Mesodermal cell (in vitro differentiated cells): ENCODE data around the gene DNAH10.

Experiments
- H3K27ac ChIP-seq: 2 replicates; pipeline ENCODE4 v1.7.0; 2013; ENCODE audit warnings: mild to moderate bottlenecking, low read depth, low read length, moderate library complexity; ENCODE audit not compliant: severe bottlenecking
- H3K36me3 ChIP-seq: 2 replicates; pipeline ENCODE4 v1.7.1; 2013; ENCODE audit warnings: mild to moderate bottlenecking, low read length, moderate library complexity; ENCODE audit not compliant: control insufficient read depth, insufficient read depth
- H3K4me1 ChIP-seq: one replicate; pipeline ENCODE4 v1.7.1; 2013; ENCODE audit warnings: mild to moderate bottlenecking, low read length; ENCODE audit not compliant: insufficient read depth, control insufficient read depth, poor library complexity, severe bottlenecking
- H3K4me3 ChIP-seq: 2 replicates; pipeline ENCODE4 v1.7.0; 2013; ENCODE audit warnings: low read length, control low read depth, mild to moderate bottlenecking; ENCODE audit not compliant: insufficient read depth, poor library complexity, severe bottlenecking; ENCODE audit errors: extremely low read depth
- H3K9me3 ChIP-seq: 2 replicates; pipeline ENCODE4 v1.7.1; 2013; ENCODE audit warnings: mild to moderate bottlenecking, low read length, moderate library complexity; ENCODE audit not compliant: control insufficient read depth
- WGBS, 2 experiments: methylation state at CpG; one replicate each; pipeline ENCODE4 v1.1.5; 2013; ENCODE audit warnings: missing lambda C conversion rate in 2 of 2; ENCODE audit not compliant: insufficient coverage in 2 of 2; 5-methylcytosine and 5-hydroxymethylcytosine counted together

DNAH10 gene

GRCh38 chr12:123916729-123917128, 154.6 kb downstream of the DNAH10 start:
- 73% methylated on average over 5 of the region's 5 CpGs; no CpG with 5 or more reads in 1 of the 2 experiments for WGBS, 2 experiments
- H3K4me3 ChIP-seq = no peak overlapping the region

GRCh38 chr12:123917337-123917850, 155.3 kb downstream of the DNAH10 start:
- no peaks in the 10 kb centered on the region for H3K36me3 ChIP-seq
- H3K4me3 ChIP-seq = no peak overlapping the region
- H3K27ac ChIP-seq = no peak overlapping the region
- H3K4me1 ChIP-seq = no peaks in the 10 kb centered on the region
- H3K9me3 ChIP-seq = no peaks in the 10 kb centered on the region
- WGBS, 2 experiments = 87 to 91% methylated on average over 18 to 19 of the region's 19 CpGs

More at GRCh38 chr12:123916729-123917128, 154.6 kb downstream of the DNAH10 start:
- Histone ChIP-seq H3K36me3 (no peaks in the 10 kb centered on the region), H3K27ac (no peak overlapping the region), H3K9me3 (no peaks in the 10 kb centered on the region), H3K4me1 (no peaks in the 10 kb centered on the region)

- Histone ChIP-seq H3K36me3 (no peaks in the 10 kb centered on the region), H3K9me3 (no peaks in the 10 kb centered on the region), H3K4me1 (no peaks in the 10 kb centered on the region), H3K4me3 (no peak overlapping the region), H3K27ac (no peak overlapping the region)
- WGBS, 2 experiments = 100% methylated on average over 1 of the region's 3 CpGs; no CpG with 5 or more reads in 1 of the 2 experiments
Measured at GRCh38 chr12:123919980-123920360, 157.9 kb downstream of the DNAH10 start.

GRCh38 chr12:123923038-123923437, 160.9 kb downstream of the DNAH10 start:
- Histone ChIP-seq H3K9me3 (no peaks in the 10 kb centered on the region), H3K27ac (no peak overlapping the region), H3K4me3 (no peak overlapping the region), H3K36me3 (no peaks in the 10 kb centered on the region), H3K4me1 (no peaks in the 10 kb centered on the region)
- WGBS, 2 experiments = no CpG with 5 or more reads among the region's 2 CpGs

- WGBS, 2 experiments = 89 to 96% methylated on average over 5 to 6 of the region's 7 CpGs
- Histone ChIP-seq H3K36me3 (no peaks in the 10 kb centered on the region), H3K27ac (peak overlapping the region; percentile 10), H3K4me3 (no peak overlapping the region), H3K4me1 (no peaks in the 10 kb centered on the region), H3K9me3 (no peaks in the 10 kb centered on the region)
Measured at GRCh38 chr12:123923927-123924326, 161.8 kb downstream of the DNAH10 start.

GRCh38 chr12:123924539-123924938, 162.4 kb downstream of the DNAH10 start:
- no peak overlapping the region for H3K4me3 ChIP-seq
- no peaks in the 10 kb centered on the region for H3K9me3 ChIP-seq
- H3K36me3 ChIP-seq = no peaks in the 10 kb centered on the region
- H3K4me1 ChIP-seq = no peaks in the 10 kb centered on the region
- no peak overlapping the region for H3K27ac ChIP-seq
- 93 to 100% methylated on average over 3 to 4 of the region's 4 CpGs for WGBS, 2 experiments

GRCh38 chr12:123928274-123928865, 166.3 kb downstream of the DNAH10 start:
- WGBS, 2 experiments = 83 to 84% methylated on average over 7 to 10 of the region's 15 CpGs
- no peak overlapping the region for H3K27ac ChIP-seq

GRCh38 chr12:123928897-123929296, 166.8 kb downstream of the DNAH10 start:
- H3K36me3 ChIP-seq = no peaks in the 10 kb centered on the region
- 96 to 98% methylated on average over 4 of the region's 7 CpGs for WGBS, 2 experiments
- no peak overlapping the region for H3K27ac ChIP-seq
- H3K4me3 ChIP-seq = no peak overlapping the region
- no peaks in the 10 kb centered on the region for H3K4me1 ChIP-seq
- H3K9me3 ChIP-seq = no peaks in the 10 kb centered on the region

More at GRCh38 chr12:123928274-123928865, 166.3 kb downstream of the DNAH10 start:
- no peaks in the 10 kb centered on the region for H3K4me1 ChIP-seq
- H3K36me3 ChIP-seq = no peaks in the 10 kb centered on the region
- no peak overlapping the region for H3K4me3 ChIP-seq
- no peaks in the 10 kb centered on the region for H3K9me3 ChIP-seq

- Histone ChIP-seq H3K4me3 (no peak overlapping the region), H3K4me1 (no peaks in the 10 kb centered on the region), H3K27ac (no peak overlapping the region), H3K36me3 (no peaks in the 10 kb centered on the region), H3K9me3 (no peaks in the 10 kb centered on the region)
- 83 to 96% methylated on average over 4 to 6 of the region's 9 CpGs for WGBS, 2 experiments
Measured at GRCh38 chr12:123929946-123930583, 168.0 kb downstream of the DNAH10 start.

GRCh38 chr12:123931686-123932321, 169.7 kb downstream of the DNAH10 start:
- 94 to 95% methylated on average over 10 to 13 of the region's 14 CpGs for WGBS, 2 experiments
- H3K4me3 ChIP-seq = no peak overlapping the region

More at GRCh38 chr12:123931686-123932321, 169.7 kb downstream of the DNAH10 start:
- H3K4me1 ChIP-seq = no peaks in the 10 kb centered on the region
- H3K9me3 ChIP-seq = no peaks in the 10 kb centered on the region
- peaks cover 3% of the 10 kb centered on the region for H3K36me3 ChIP-seq
- H3K27ac ChIP-seq = no peak overlapping the region
